ENCODE data around the gene EVI2A. TPM values are rescaled to one million over a fixed set of nuclear protein-coding genes. Genes with fewer than 3 reads are reported as not detected.
"Not testable (repeated sequence)": the region's sequence is repeated elsewhere in the genome, so short reads cannot be mapped to it uniquely, and the experiment has no call there.

Gene EVI2A
- total RNA-seq, 1 donor from 2014 or later: 7.5 TPM

GRCh38 chr17:31294231-31294630 lies 27.2 kb downstream of the EVI2A start:
- Histone ChIP-seq H3K27me3 (no peaks in the 10 kb centered on the region), H3K36me3 (peaks cover 0 to 4% of the 10 kb centered on the region in 2 donors), H3K4me1 (no peaks in the 10 kb centered on the region), H3K27ac (no peak overlapping the region), H3K9me3 (no peaks in the 10 kb centered on the region), H3K4me3 (no peak overlapping the region)
- intact Hi-C loops (cut with DNase I): no loop called here
- TF ChIP-seq CTCF (IDR thresholded peaks at IDR 0.05): no peak
- no peak for DNase-seq (ENCODE audit: low spot score in 2 of 2)

GRCh38 chr17:31293581-31293980 lies 27.8 kb downstream of the EVI2A start:
- H3K4me3 ChIP-seq: no peak overlapping the region
- intact Hi-C loops (cut with DNase I): no loop called here
- peaks cover 0 to 4% of the 10 kb centered on the region in 2 donors for H3K36me3 ChIP-seq
- no peak for TF ChIP-seq CTCF (IDR thresholded peaks at IDR 0.05)
- H3K27ac ChIP-seq: no peak overlapping the region
- H3K27me3 ChIP-seq: no peaks in the 10 kb centered on the region
- H3K4me1 ChIP-seq: no peaks in the 10 kb centered on the region
- no peak for DNase-seq (ENCODE audit: low spot score in 2 of 2)
- H3K9me3 ChIP-seq: no peaks in the 10 kb centered on the region

GRCh38 chr17:31291820-31292219 lies 29.6 kb downstream of the EVI2A start:
- no peak overlapping the region for H3K27ac ChIP-seq
- no peaks in the 10 kb centered on the region for H3K4me1 ChIP-seq
- no peaks in the 10 kb centered on the region for H3K27me3 ChIP-seq
- no peaks in the 10 kb centered on the region for H3K9me3 ChIP-seq
- DNase-seq (ENCODE audit: low spot score in 2 of 2): no peak
- H3K4me3 ChIP-seq: no peak overlapping the region
- intact Hi-C loops (cut with DNase I): no loop called here
- no peak for TF ChIP-seq CTCF (IDR thresholded peaks at IDR 0.05)
- H3K36me3 ChIP-seq: peaks cover 0 to 4% of the 10 kb centered on the region in 2 donors

GRCh38 chr17:31289790-31290189 lies 31.6 kb downstream of the EVI2A start:
- DNase-seq (ENCODE audit: low spot score in 2 of 2): no peak
- Histone ChIP-seq H3K4me1 (no peaks in the 10 kb centered on the region), H3K9me3 (no peaks in the 10 kb centered on the region), H3K27ac (no peak overlapping the region), H3K36me3 (no peaks in the 10 kb centered on the region), H3K4me3 (no peak overlapping the region), H3K27me3 (no peaks in the 10 kb centered on the region)
- intact Hi-C loops (cut with DNase I): no loop called here
- no peak for TF ChIP-seq CTCF (IDR thresholded peaks at IDR 0.05)

- H3K27ac ChIP-seq; H3K9me3 ChIP-seq; DNase-seq (ENCODE audit: low spot score in 2 of 2); intact Hi-C loops (cut with DNase I); H3K36me3 ChIP-seq; H3K4me3 ChIP-seq; H3K4me1 ChIP-seq; H3K27me3 ChIP-seq: not testable (repeated sequence)
Observed at GRCh38 chr17:31287932-31288331, 33.5 kb downstream of the EVI2A start.

- Histone ChIP-seq H3K27ac (no peak overlapping the region), H3K4me1 (no peaks in the 10 kb centered on the region), H3K36me3 (peaks cover 0 to 4% of the 10 kb centered on the region in 2 donors), H3K27me3 (no peaks in the 10 kb centered on the region), H3K9me3 (no peaks in the 10 kb centered on the region), H3K4me3 (no peak overlapping the region)
- no peak for DNase-seq (ENCODE audit: low spot score in 2 of 2)
- no peak for TF ChIP-seq CTCF (IDR thresholded peaks at IDR 0.05)
- intact Hi-C loops (cut with DNase I): no loop called here
Observed at GRCh38 chr17:31286587-31286986, 34.8 kb downstream of the EVI2A start.

Measured in ascending aorta (tissue), 2 donors.